Stomach (tissue), 9 donors: ENCODE data around the gene MRPL58. TPM values are rescaled to one million over a fixed set of nuclear protein-coding genes. Genes with fewer than 3 reads are reported as not detected.
"Not testable (repeated sequence)": the region's sequence is repeated elsewhere in the genome, so short reads cannot be mapped to it uniquely, and the experiment has no call there.

Experiments
- DNase-seq, 2 donors: peaks; one replicate each; pipeline versions ENCODE4 v3.0.0 to v3.0.0-alpha.2; 2013 to 2019
- H3K27ac ChIP-seq, 5 donors: fragments of 200-600 bp in 4 of 5; sonication (generic) in 4 of 5; one replicate each; pipeline ENCODE4 v1.5.1; 2013 to 2019; ENCODE audit warnings: mild to moderate bottlenecking in 1 of 5, moderate library complexity in 1 of 5
- H3K27me3 ChIP-seq, 3 donors: fragments of 200-600 bp; sonication (generic); one replicate each; pipeline ENCODE4 v1.5.1; 2017 to 2019; ENCODE audit warnings: mixed run types in 1 of 3
- H3K36me3 ChIP-seq, 4 donors: fragments of 200-600 bp; sonication (generic); 1 replicate in 3 of 4; 2 replicates in 1 of 4; pipeline ENCODE4 v1.5.1; 2016 to 2019
- H3K4me1 ChIP-seq, 4 donors: fragments of 200-600 bp; sonication (generic); one replicate each; pipeline ENCODE4 v1.5.1; 2016 to 2019
- H3K4me3 ChIP-seq, 4 donors: fragments of 200-600 bp; sonication (generic) in 3 of 4; one replicate each; pipeline ENCODE4 v1.5.1; 2016 to 2019; ENCODE audit warnings: mild to moderate bottlenecking in 1 of 4
- H3K9me3 ChIP-seq, 4 donors: fragments of 200-600 bp; sonication (generic); one replicate each; pipeline ENCODE4 v1.5.1; 2016 to 2019
- CTCF ChIP-seq, 7 experiments: fragments of 450-650 bp in 4 of 7; fragments of 200-600 bp in 3 of 7; sonication (generic) in 3 of 7; IDR thresholded peaks; one replicate each; pipeline ENCODE4 v1.5.1; 2016 to 2019; ENCODE audit warnings: antibody characterized with exemption in 7 of 7, control low read depth in 2 of 7, mild to moderate bottlenecking in 1 of 7
- EP300 ChIP-seq: sonication (generic); formaldehyde crosslinking; IDR thresholded peaks from one replicate; pipeline ENCODE4 v1.6.1; 2017; ENCODE audit warnings: antibody characterized with exemption
- POLR2A ChIP-seq, 4 donors: fragments of 450-650 bp; IDR thresholded peaks; one replicate each; pipeline ENCODE4 v1.6.1; 2016; ENCODE audit warnings: antibody characterized with exemption in 4 of 4, control low read depth in 2 of 4, mild to moderate bottlenecking in 1 of 4, moderate library complexity in 1 of 4
- POLR2AphosphoS5 ChIP-seq, 3 donors: sonication (generic); formaldehyde crosslinking; IDR thresholded peaks; one replicate each; pipeline ENCODE4 v1.6.1; 2016; ENCODE audit warnings: antibody characterized with exemption in 3 of 3
- WGBS, 5 donors: extraction: QIAGEN DNeasy Blood & Tissue Kit in 3 of 5; methylation state at CpG; one replicate each; pipeline versions ENCODE4 v1.1.5 to v1.1.7; 2013 to 2018; 5-methylcytosine and 5-hydroxymethylcytosine counted together
- intact Hi-C: fragments of 100-400 bp; cut with DNase I; formaldehyde crosslinking; loops from one replicate; pipeline ENCODE4 v1.15.1; 2023; ENCODE audit warnings: low total_unique reads
- polyA plus RNA-seq, 3 donors: library from polyadenylated mRNA; stranded (reverse); fragments of 200-250 nt; gene quantifications; one replicate each; pipeline ENCODE4 v1.2.3, GENCODE V29; 2013
- total RNA-seq, 5 donors: library from RNA; depleted of rRNA; stranded (reverse); fragments of >200 nt; gene quantifications; one replicate each; pipeline versions ENCODE4 v1.1.0 to v1.2.3, GENCODE V29; 2014 to 2016
- donor health status: healthy with polysubstance abuse.
- donor health status: Bipolar disorder and iron deficiency.
- donor health status: healthy.

Gene MRPL58
- total and polyA plus RNA-seq, 8 donors: 6.7 to 69.0 (median 38.7) TPM

GRCh38 chr17:75034236-75034908 lies 21.9 kb downstream of the MRPL58 start:
- H3K27me3 ChIP-seq: no peaks in the 10 kb centered on the region
- peaks cover 12 to 17% (median 15%) of the 10 kb centered on the region in 4 donors for H3K36me3 ChIP-seq
- peaks cover 28 to 54% (median 49%) of the 10 kb centered on the region in 4 donors for H3K4me1 ChIP-seq
- peak overlapping the region; percentile 86 to 95 (median 90) for H3K27ac ChIP-seq
- DNase-seq: peak; percentile 85 to 95
- 1 to 2% (median 2%) methylated on average over 32 to 43 of the region's 43 CpGs for WGBS, 5 donors
- no peak for TF ChIP-seq POLR2A (IDR thresholded peaks at IDR 0.05)
- peak in 1 of 3 donors; percentile 47 for TF ChIP-seq POLR2AphosphoS5 (IDR thresholded peaks at IDR 0.05)
- peak in 1 of 7 experiments; percentile 8 for TF ChIP-seq CTCF (IDR thresholded peaks at IDR 0.05)
- peak overlapping the region; percentile 57 to 75 (median 66) for H3K4me3 ChIP-seq
- H3K9me3 ChIP-seq: peaks cover 0 to 9% (median 0%) of the 10 kb centered on the region in 4 donors
- intact Hi-C loops: no loop called here

GRCh38 chr17:75036643-75037268 lies 24.3 kb downstream of the MRPL58 start:
- H3K36me3 ChIP-seq: peaks cover 35 to 41% (median 39%) of the 10 kb centered on the region in 4 donors
- 49 to 60% (median 55%) methylated on average over 27 of the region's 27 CpGs for WGBS, 5 donors
- no peaks in the 10 kb centered on the region for H3K27me3 ChIP-seq
- peaks cover 28 to 53% (median 48%) of the 10 kb centered on the region in 4 donors for H3K4me1 ChIP-seq
- DNase-seq: peak; percentile 85 to 89
- intact Hi-C loops: no loop called here
- H3K4me3 ChIP-seq: no peak overlapping the region
- H3K27ac ChIP-seq: peak overlapping the region; percentile 9 to 95 (median 90)
- TF ChIP-seq POLR2AphosphoS5 (IDR thresholded peaks at IDR 0.05) (peak in 2 of 3 donors; percentile 17 to 66), CTCF (IDR thresholded peaks at IDR 0.05) (no peak)
- no peaks in the 10 kb centered on the region for H3K9me3 ChIP-seq

GRCh38 chr17:75039238-75039637 lies 26.8 kb downstream of the MRPL58 start:
- Histone ChIP-seq H3K4me1 (peaks cover 13 to 28% (median 24%) of the 10 kb centered on the region in 4 donors), H3K27me3 (no peaks in the 10 kb centered on the region), H3K36me3 (peaks cover 39 to 53% (median 47%) of the 10 kb centered on the region in 4 donors), H3K27ac (no peak overlapping the region), H3K9me3 (no peaks in the 10 kb centered on the region), H3K4me3 (no peak overlapping the region)
- intact Hi-C loops: no loop called here
- WGBS, 5 donors: 86 to 92% (median 88%) methylated on average over 5 of the region's 5 CpGs
- TF ChIP-seq EP300 (no peak), CTCF (IDR thresholded peaks at IDR 0.05) (no peak), POLR2A (IDR thresholded peaks at IDR 0.05) (no peak), POLR2AphosphoS5 (IDR thresholded peaks at IDR 0.05) (no peak)
- DNase-seq: no peak

GRCh38 chr17:75041656-75042280 lies 29.3 kb downstream of the MRPL58 start:
- 79 to 90% (median 83%) methylated on average over 11 to 12 of the region's 12 CpGs for WGBS, 5 donors

GRCh38 chr17:75043789-75044188 lies 31.3 kb downstream of the MRPL58 start:
- H3K27me3 ChIP-seq, intact Hi-C loops, DNase-seq, H3K27ac ChIP-seq, H3K4me3 ChIP-seq, H3K9me3 ChIP-seq: not testable (repeated sequence)
- Histone ChIP-seq H3K36me3 (peaks cover 33 to 42% (median 38%) of the 10 kb centered on the region in 4 donors), H3K4me1 (peaks cover 19 to 35% (median 28%) of the 10 kb centered on the region in 4 donors)
- 61 to 74% (median 71%) methylated on average over 5 of the region's 5 CpGs for WGBS, 5 donors

More at GRCh38 chr17:75041656-75042280, 29.3 kb downstream of the MRPL58 start:
- Histone ChIP-seq H3K4me3 (no peak overlapping the region), H3K27me3 (no peaks in the 10 kb centered on the region), H3K36me3 (peaks cover 39 to 53% (median 47%) of the 10 kb centered on the region in 4 donors), H3K27ac (no peak overlapping the region), H3K4me1 (peaks cover 7 to 23% (median 16%) of the 10 kb centered on the region in 4 donors), H3K9me3 (no peaks in the 10 kb centered on the region)
- TF ChIP-seq CTCF (IDR thresholded peaks at IDR 0.05) (no peak), POLR2AphosphoS5 (IDR thresholded peaks at IDR 0.05) (no peak), POLR2A (IDR thresholded peaks at IDR 0.05) (no peak), EP300 (no peak)
- no peak for DNase-seq
- intact Hi-C loops: no loop called here
